HepG2 (cell line): ENCODE results near the gene HHIPL1. TPM values are rescaled to one million over a fixed set of nuclear protein-coding genes. Genes with fewer than 3 reads are reported as not detected.

Experiments
- ATAC-seq: fragments of 200-7000 bp; cut with Tn5 transposase; 3 replicates; pipeline ENCODE4 v1.9.1; 2020; ENCODE audit warnings: mild to moderate bottlenecking, moderate library complexity
- BruUV-seq: library from RNA; stranded (reverse); fragments of 400-500 nt; replicated peaks from 2 replicates; lab custom pipeline; 2021; lab: Mats Ljungman, UMichigan
- CTCF ChIA-PET: fragments of 300-600 bp; formaldehyde crosslinking; extraction: SDS; loops from one replicate; lab custom pipeline; 2021; ENCODE audit warnings: low total read pairs, inconsistent platforms, low intra/inter-chr PET ratio; lab: Yijun Ruan, JAX
- POLR2A ChIA-PET: fragments of 350-600 bp; sonication (Branson Sonifier 250); formaldehyde crosslinking; loops from one replicate; lab custom pipeline; 2020; ENCODE audit warnings: antibody characterized with exemption, inconsistent platforms; lab: Yijun Ruan, JAX
- DNase-seq: peaks from one replicate; pipeline ENCODE4 v3.0.0-alpha.2; 2015; ENCODE audit warnings: low spot score
- FAIRE-seq: peaks from 3 replicates; lab custom pipeline; 2011; peaks lifted over from hg19 to GRCh38; lab: Jason Lieb, UNC
- H2AFZ ChIP-seq: one replicate; pipeline ENCODE4 v1.6.1; 2011; ENCODE audit warnings: low read length, inconsistent platforms
- H3K27ac ChIP-seq: fragments of 300-600 bp; 3 replicates; pipeline ENCODE4 v1.8.0; 2011; ENCODE audit warnings: mixed run types, mild to moderate bottlenecking, mixed read lengths, low read length, inconsistent platforms; ENCODE audit not compliant: insufficient read depth; ENCODE audit errors: extremely low read length
- H3K27me3 ChIP-seq, 2 experiments: fragments of 200-600 bp in 1 of 2; 2 replicates in 1 of 2; 3 replicates in 1 of 2; pipeline versions ENCODE4 v1.6.0 to v1.8.0; 2011; ENCODE audit warnings: low read length in 2 of 2, mild to moderate bottlenecking in 2 of 2, moderate library complexity in 2 of 2, inconsistent platforms in 1 of 2; ENCODE audit not compliant: insufficient read depth in 2 of 2, control insufficient read depth in 1 of 2
- H3K36me3 ChIP-seq, 2 experiments: fragments of 200-600 bp in 1 of 2; replicated peaks in 1 of 2; 2 replicates in 1 of 2; 3 replicates in 1 of 2; pipeline versions ENCODE4 v1.5.1 to v1.8.0; 2011; ENCODE audit warnings: low read length in 2 of 2, inconsistent platforms in 1 of 2; ENCODE audit not compliant: insufficient read depth in 2 of 2, control insufficient read depth in 1 of 2
- H3K4me1 ChIP-seq: 2 replicates; pipeline ENCODE4 v1.5.1; 2012; ENCODE audit warnings: low read length, inconsistent platforms; ENCODE audit not compliant: insufficient read depth
- H3K4me2 ChIP-seq: 2 replicates; pipeline ENCODE4 v1.6.0; 2011; ENCODE audit warnings: low read depth, low read length, inconsistent platforms
- H3K4me3 ChIP-seq, 3 experiments: fragments of 200-600 bp in 1 of 3; sonication (generic), shearing (Covaris generic) in 1 of 3; replicated peaks in 1 of 3; 2 replicates each; pipeline ENCODE4 v1.5.1; 2011 to 2016; ENCODE audit warnings: low read length in 3 of 3, inconsistent platforms in 2 of 3, low read depth in 2 of 3, mild to moderate bottlenecking in 2 of 3, control low read depth in 1 of 3, mixed read lengths in 1 of 3; ENCODE audit not compliant: insufficient read depth in 1 of 3
- H3K79me2 ChIP-seq: one replicate; pipeline ENCODE4 v1.6.1; 2011; ENCODE audit warnings: low read length, inconsistent platforms; ENCODE audit not compliant: insufficient read depth
- H3K9ac ChIP-seq: 2 replicates; pipeline ENCODE4 v1.6.0; 2011; ENCODE audit warnings: mild to moderate bottlenecking, low read depth, low read length, inconsistent platforms; ENCODE audit not compliant: insufficient read depth
- H3K9me3 ChIP-seq: 2 replicates; pipeline ENCODE4 v1.5.1; 2012; ENCODE audit warnings: mild to moderate bottlenecking, low read length
- H4K20me1 ChIP-seq: 2 replicates; pipeline ENCODE4 v1.6.0; 2011; ENCODE audit warnings: inconsistent platforms, mild to moderate bottlenecking, low read length, moderate library complexity; ENCODE audit not compliant: insufficient read depth
- ADNP ChIP-seq: sonication (generic); formaldehyde crosslinking; IDR thresholded peaks from 2 replicates; pipeline ENCODE4 v1.4.0; 2020; ENCODE audit warnings: missing genetic modification reagents
- ARNT2 ChIP-seq: sonication (generic); formaldehyde crosslinking; IDR thresholded peaks from 2 replicates; pipeline ENCODE4 v1.8.0; 2022; ENCODE audit warnings: mild to moderate bottlenecking, low read depth, missing genetic modification reagents, moderate library complexity
- CAMTA2 ChIP-seq: sonication (generic); formaldehyde crosslinking; IDR thresholded peaks from 2 replicates; pipeline ENCODE4 v1.4.0; 2020; ENCODE audit warnings: mild to moderate bottlenecking, missing genetic modification reagents, borderline replicate concordance
- GATAD2A ChIP-seq: IDR thresholded peaks from 2 replicates; pipeline ENCODE4 v1.6.1; 2016
- HHEX ChIP-seq: IDR thresholded peaks from 2 replicates; pipeline ENCODE4 v1.6.1; 2016; ENCODE audit warnings: control low read depth
- SP2 ChIP-seq: sonication (generic); formaldehyde crosslinking; IDR thresholded peaks from 2 replicates; pipeline ENCODE4 v1.5.1; 2020; ENCODE audit warnings: mild to moderate bottlenecking, missing genetic modification reagents
- ZC3H13 ChIP-seq: sonication (generic); formaldehyde crosslinking; IDR thresholded peaks from 2 replicates; pipeline ENCODE4 v1.8.1; 2023; ENCODE audit warnings: mild to moderate bottlenecking, missing genetic modification reagents, moderate library complexity
- ZNF441 ChIP-seq: sonication (generic); formaldehyde crosslinking; IDR thresholded peaks from 2 replicates; pipeline ENCODE4 v1.7.0; 2021; ENCODE audit warnings: missing genetic modification reagents, borderline replicate concordance
- WGBS: methylation state at CpG from one replicate; pipeline ENCODE4 v1.1.6; 2017; ENCODE audit warnings: low lambda C conversion rate; 5-methylcytosine and 5-hydroxymethylcytosine counted together
- in situ Hi-C: cut with HindIII; loops from 2 replicates; pipeline ENCODE4 v1.10.0; 2017; ENCODE audit warnings: low pct_unique_long_range_greater_than_20kb; ENCODE audit not compliant: extremely low pct_ligation_motif_present
- intact Hi-C: fragments of 100-400 bp; cut with micrococcal nuclease; formaldehyde crosslinking; loops from one replicate; pipeline ENCODE4 v1.10.0; 2022; ENCODE audit not compliant: unreplicated experiment
- polyA plus RNA-seq, 8 experiments: library from polyadenylated mRNA; depleted of rRNA in 3 of 8; stranded (reverse) in 7 of 8; unstranded in 1 of 8; fragments of >200 nt; fragmentation: Illumina TruSeq in 4 of 8; extraction: Trizol in 4 of 8; gene quantifications; 2 replicates each; pipeline versions ENCODE4 v1.2.1 to v1.2.3, GENCODE V29; 2011 to 2016; ENCODE audit warnings: low read depth in 4 of 8, missing spikeins in 1 of 8, mixed read lengths in 1 of 8; ENCODE audit not compliant: insufficient read depth in 1 of 8
- total RNA-seq, 5 experiments: library from RNA; depleted of rRNA; stranded (reverse); fragments of >200 nt; fragmentation: Illumina TruSeq; extraction: Trizol; gene quantifications; 2 replicates each; pipeline ENCODE4 v1.2.3, GENCODE V29; 2016; ENCODE audit warnings: low read depth in 1 of 5
- TF ChIP-seq, protein P1 (sequence below): sonication (generic); formaldehyde crosslinking; IDR thresholded peaks from 2 replicates; pipeline ENCODE4 v1.5.0; 2020; ENCODE audit warnings: missing genetic modification reagents, mild to moderate bottlenecking, borderline replicate concordance

HHIPL1 gene
- total and polyA plus RNA-seq, 2 of the 13 experiments (the other 11 are each of a cell fraction or from before 2014, with no cell fraction given) = not detected

DNA sequence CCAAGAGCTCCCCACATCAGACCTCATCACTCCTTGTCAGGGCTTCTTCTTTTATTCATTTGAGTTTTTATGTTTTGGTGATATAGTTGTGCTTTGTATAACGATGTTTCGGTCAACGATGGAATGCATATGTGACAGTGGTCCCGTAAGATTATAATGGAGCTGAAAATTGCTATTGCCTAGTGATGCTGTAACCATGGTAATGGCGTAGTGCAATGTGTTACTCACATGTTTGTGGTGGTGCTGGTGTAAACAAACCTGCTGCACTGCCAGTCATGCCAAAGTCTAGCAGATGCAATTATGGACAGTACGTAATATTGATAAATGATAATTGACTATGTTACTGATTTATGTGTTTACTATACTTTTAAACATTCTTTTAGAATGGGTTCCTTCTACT is 55.5 kb downstream of the HHIPL1 start:
- BruUV-seq = no TSS peak
- in situ Hi-C loops = no loop called here
- Histone ChIP-seq H3K27ac (no peak overlapping the region), H3K36me3 (no peaks in the 10 kb centered on the region), H4K20me1 (no peaks in the 10 kb centered on the region), H2AFZ (no peak overlapping the region), H3K4me1 (no peaks in the 10 kb centered on the region), H3K4me3 (no peak overlapping the region), H3K9ac (no peak overlapping the region), H3K4me2 (no peak overlapping the region), H3K9me3 (peaks cover 16% of the 10 kb centered on the region), H3K79me2 (no peaks in the 10 kb centered on the region), H3K27me3 (no peaks in the 10 kb centered on the region)
- DNase-seq = no peak
- no peak for ATAC-seq
- intact Hi-C loops = no loop called here
- POLR2A ChIA-PET = no interaction called here
- CTCF ChIA-PET = no interaction called here
- TF ChIP-seq CAMTA2 (CRISPR knock-in tag) (no peak), HHEX (CRISPR knock-in tag) (no peak), SP2 (CRISPR knock-in tag) (no peak)
- WGBS = 65% methylated on average over 6 of the region's 6 CpGs
- no peak for FAIRE-seq

DNA sequence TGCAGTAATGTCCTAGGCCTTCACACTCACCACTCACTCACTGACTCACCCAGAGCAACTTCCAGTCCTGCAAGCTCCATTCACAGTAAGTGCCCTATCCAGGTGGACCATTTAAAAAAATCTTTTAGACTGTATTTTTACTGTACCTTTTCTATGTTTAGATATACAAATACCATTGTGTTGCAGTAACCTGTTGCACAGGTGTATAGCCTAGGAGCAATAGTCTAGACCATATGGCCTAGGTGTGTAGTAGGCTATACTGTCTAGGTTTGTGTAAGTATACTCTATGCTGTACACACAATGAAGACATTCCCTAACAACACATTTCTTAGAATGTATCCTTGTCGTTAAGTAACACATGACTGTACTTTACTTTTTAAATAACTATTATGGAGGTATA is 56.3 kb downstream of the HHIPL1 start:
- H3K27ac ChIP-seq = no peak overlapping the region
- H3K4me1 ChIP-seq = no peaks in the 10 kb centered on the region
- H3K4me2 ChIP-seq = no peak overlapping the region
- FAIRE-seq (no peak), DNase-seq (no peak), ATAC-seq (no peak)
- no peaks in the 10 kb centered on the region for H3K36me3 ChIP-seq
- no peaks in the 10 kb centered on the region; a peak in 1 of 5 replicates for H3K27me3 ChIP-seq
- POLR2A ChIA-PET = no interaction called here
- no peaks in the 10 kb centered on the region for H4K20me1 ChIP-seq
- intact Hi-C loops (no loop called here), in situ Hi-C loops (no loop called here)
- H3K79me2 ChIP-seq = no peaks in the 10 kb centered on the region
- WGBS = 24% methylated on average over 1 of the region's 1 CpG
- H2AFZ ChIP-seq = no peak overlapping the region
- no peak overlapping the region for H3K9ac ChIP-seq
- BruUV-seq = no TSS peak
- H3K4me3 ChIP-seq = no peak overlapping the region
- TF ChIP-seq ZNF441 (no peak), ARNT2 (CRISPR knock-in tag) (no peak), ZC3H13 (no peak), GATAD2A (CRISPR knock-in tag) (no peak), ADNP (no peak)
- TF ChIP-seq, protein P1, sequence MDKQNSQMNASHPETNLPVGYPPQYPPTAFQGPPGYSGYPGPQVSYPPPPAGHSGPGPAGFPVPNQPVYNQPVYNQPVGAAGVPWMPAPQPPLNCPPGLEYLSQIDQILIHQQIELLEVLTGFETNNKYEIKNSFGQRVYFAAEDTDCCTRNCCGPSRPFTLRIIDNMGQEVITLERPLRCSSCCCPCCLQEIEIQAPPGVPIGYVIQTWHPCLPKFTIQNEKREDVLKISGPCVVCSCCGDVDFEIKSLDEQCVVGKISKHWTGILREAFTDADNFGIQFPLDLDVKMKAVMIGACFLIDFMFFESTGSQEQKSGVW (CRISPR knock-in tag) = no peak
- CTCF ChIA-PET = no interaction called here
- H3K9me3 ChIP-seq = peaks cover 16% of the 10 kb centered on the region
